H9 (cell line): ENCODE measurements around the gene ZMIZ1. TPM values are rescaled to one million over a fixed set of nuclear protein-coding genes. Genes with fewer than 3 reads are reported as not detected.

Source experiments
- DNase-seq: peaks from one replicate; pipeline ENCODE4 v3.0.0-alpha.2; 2017
- H2AFZ ChIP-seq: one replicate; pipeline ENCODE4 v1.6.1; 2013; ENCODE audit warnings: mild to moderate bottlenecking, low read length, control low read depth, moderate library complexity
- H2AK5ac ChIP-seq: 2 replicates; pipeline ENCODE4 v1.6.1; 2013; ENCODE audit warnings: low read length, control low read depth, mixed read lengths; ENCODE audit not compliant: insufficient read length
- H2BK120ac ChIP-seq: one replicate; pipeline ENCODE4 v1.6.1; 2013; ENCODE audit warnings: low read depth, mild to moderate bottlenecking, low read length, control low read depth, inconsistent platforms; ENCODE audit not compliant: poor library complexity, severe bottlenecking
- H2BK12ac ChIP-seq: 2 replicates; pipeline ENCODE4 v1.6.1; 2013; ENCODE audit warnings: low read length, control low read depth, mixed read lengths, low read depth; ENCODE audit not compliant: insufficient read length
- H2BK15ac ChIP-seq: 2 replicates; pipeline ENCODE4 v1.6.1; 2013; ENCODE audit warnings: low read depth, low read length, control low read depth
- H2BK20ac ChIP-seq: one replicate; pipeline ENCODE4 v1.6.1; 2013; ENCODE audit warnings: low read depth, mild to moderate bottlenecking, low read length, control low read depth, inconsistent platforms; ENCODE audit not compliant: poor library complexity, severe bottlenecking
- H2BK5ac ChIP-seq: 2 replicates; pipeline ENCODE4 v1.6.1; 2013; ENCODE audit warnings: low read length, control low read depth, mixed read lengths; ENCODE audit not compliant: insufficient read length
- H3K14ac ChIP-seq: 2 replicates; pipeline ENCODE4 v1.6.1; 2013; ENCODE audit warnings: low read length, control low read depth; ENCODE audit not compliant: insufficient read depth
- H3K18ac ChIP-seq: 2 replicates; pipeline ENCODE4 v1.6.1; 2013; ENCODE audit warnings: low read depth, mild to moderate bottlenecking, mixed read lengths, low read length, control low read depth; ENCODE audit not compliant: insufficient read length
- H3K23ac ChIP-seq: 2 replicates; pipeline ENCODE4 v1.6.1; 2013; ENCODE audit warnings: low read length, control low read depth, mixed read lengths, low read depth; ENCODE audit not compliant: insufficient read length
- H3K23me2 ChIP-seq: 2 replicates; pipeline ENCODE4 v1.6.1; 2013; ENCODE audit warnings: low read depth, mild to moderate bottlenecking, mixed read lengths, low read length, control low read depth; ENCODE audit not compliant: insufficient read length, poor library complexity, severe bottlenecking
- H3K27ac ChIP-seq: 2 replicates; pipeline ENCODE4 v1.5.1; 2013; ENCODE audit warnings: low read length, control low read depth, mixed read lengths, low read depth; ENCODE audit not compliant: insufficient read length
- H3K27me3 ChIP-seq: 2 replicates; pipeline ENCODE4 v1.6.1; 2013; ENCODE audit warnings: low read length, control low read depth, inconsistent platforms; ENCODE audit not compliant: insufficient read depth
- H3K4ac ChIP-seq: 2 replicates; pipeline ENCODE4 v1.6.1; 2013; ENCODE audit warnings: low read depth, mild to moderate bottlenecking, control low read depth, inconsistent platforms, low read length, moderate library complexity
- H3K4me1 ChIP-seq: 2 replicates; pipeline ENCODE4 v1.6.1; 2013; ENCODE audit warnings: low read length, control low read depth, inconsistent platforms; ENCODE audit not compliant: insufficient read depth
- H3K4me2 ChIP-seq: 2 replicates; pipeline ENCODE4 v1.6.1; 2013; ENCODE audit warnings: low read length, control low read depth, mixed read lengths; ENCODE audit not compliant: insufficient read length, insufficient read depth
- H3K56ac ChIP-seq: 2 replicates; pipeline ENCODE4 v1.6.1; 2013; ENCODE audit warnings: low read depth, mild to moderate bottlenecking, mixed read lengths, low read length, control low read depth; ENCODE audit not compliant: insufficient read length
- H3K79me1 ChIP-seq: 2 replicates; pipeline ENCODE4 v1.6.1; 2013; ENCODE audit warnings: low read depth, mild to moderate bottlenecking, moderate library complexity, low read length, control low read depth, inconsistent platforms; ENCODE audit not compliant: insufficient read depth, poor library complexity, severe bottlenecking
- H3K79me2 ChIP-seq: 2 replicates; pipeline ENCODE4 v1.6.1; 2013; ENCODE audit warnings: low read length, control low read depth, inconsistent platforms; ENCODE audit not compliant: insufficient read depth
- H3K9ac ChIP-seq: 2 replicates; pipeline ENCODE4 v1.6.1; 2013; ENCODE audit warnings: low read length, control low read depth, mixed read lengths; ENCODE audit not compliant: insufficient read length; ENCODE audit errors: extremely low read depth
- H3K9me3 ChIP-seq: one replicate; pipeline ENCODE4 v1.6.1; 2013; ENCODE audit warnings: low read depth, low read length, inconsistent platforms; ENCODE audit not compliant: control insufficient read depth
- H3T11ph ChIP-seq: one replicate; pipeline ENCODE4 v1.6.1; 2013; ENCODE audit warnings: mild to moderate bottlenecking, low read length, control low read depth, inconsistent platforms
- H4K20me1 ChIP-seq: one replicate; pipeline ENCODE4 v1.6.1; 2013; ENCODE audit not compliant: control insufficient read depth, insufficient read length, insufficient read depth
- H4K5ac ChIP-seq: 2 replicates; pipeline ENCODE4 v1.6.1; 2013; ENCODE audit warnings: low read depth, mild to moderate bottlenecking, mixed read lengths, low read length, control low read depth; ENCODE audit not compliant: insufficient read length
- H4K8ac ChIP-seq: replicated peaks from 2 replicates; pipeline ENCODE4 v1.6.1; 2013; ENCODE audit warnings: low read length, control low read depth, mixed read lengths, low read depth; ENCODE audit not compliant: insufficient read length
- H4K91ac ChIP-seq: 2 replicates; pipeline ENCODE4 v1.6.1; 2013; ENCODE audit warnings: low read depth, mild to moderate bottlenecking, moderate library complexity, mixed read lengths, low read length, control low read depth; ENCODE audit not compliant: insufficient read length
- H3K27ac Mint-ChIP-seq, 3 experiments: 2 replicates in 2 of 3; 3 replicates in 1 of 3; pipeline ENCODE4 v1.8.0; 2020 to 2021; ENCODE audit warnings: mixed read lengths in 3 of 3, mild to moderate bottlenecking in 1 of 3, moderate library complexity in 1 of 3
- H3K27me3 Mint-ChIP-seq: 2 replicates; pipeline ENCODE4 v1.8.0; 2021; ENCODE audit warnings: low read depth, mild to moderate bottlenecking, moderate library complexity, mixed read lengths
- H3K36me3 Mint-ChIP-seq, 3 experiments: 2 replicates in 2 of 3; 3 replicates in 1 of 3; pipeline ENCODE4 v1.8.0; 2020 to 2021; ENCODE audit warnings: low read depth in 3 of 3, mixed read lengths in 3 of 3; ENCODE audit not compliant: insufficient read depth in 1 of 3
- H3K4me1 Mint-ChIP-seq, 2 experiments: 2 replicates each; pipeline ENCODE4 v1.8.0; 2020; ENCODE audit warnings: mixed read lengths in 2 of 2
- H3K4me3 Mint-ChIP-seq, 2 experiments: 2 replicates in 1 of 2; 3 replicates in 1 of 2; pipeline ENCODE4 v1.8.0; 2020 to 2021; ENCODE audit warnings: mild to moderate bottlenecking in 2 of 2, mixed read lengths in 2 of 2, moderate library complexity in 1 of 2
- H3K9me3 Mint-ChIP-seq, 2 experiments: 2 replicates in 1 of 2; 3 replicates in 1 of 2; pipeline ENCODE4 v1.8.0; 2020; ENCODE audit warnings: mild to moderate bottlenecking in 2 of 2, mixed read lengths in 2 of 2, moderate library complexity in 1 of 2
- WGBS: extraction: QIAGEN DNeasy Blood & Tissue Kit; methylation state at CpG from one replicate; pipeline ENCODE4 v1.1.7; 2013; ENCODE audit warnings: missing lambda C conversion rate, low lambda C conversion rate, mixed read lengths; ENCODE audit not compliant: insufficient read length; ENCODE audit errors: extremely low coverage; 5-methylcytosine and 5-hydroxymethylcytosine counted together
- total RNA-seq: library from RNA; stranded (reverse); gene quantifications from 2 replicates; pipeline ENCODE4 v1.2.1, GENCODE V29; 2021
- TF ChIP-seq, protein P1 (sequence below): fragments of 200-600 bp; sonication (generic); conservative IDR thresholded peaks from 3 replicates; pipeline ENCODE4 v1.8.0; 2021; ENCODE audit warnings: antibody characterized with exemption, mild to moderate bottlenecking

Gene ZMIZ1
- total RNA-seq, 1 experiment from 2014 or later = 36.9 TPM

GRCh38 chr10:79185067-79185774 is 116.5 kb downstream of the ZMIZ1 start:
- H4K8ac ChIP-seq = no peak overlapping the region
- H3K4ac ChIP-seq = no peak overlapping the region
- no peaks in the 10 kb centered on the region for H3K27me3 Mint-ChIP-seq
- H3K4me2 ChIP-seq = no peak overlapping the region
- H3K27ac ChIP-seq = no peak overlapping the region
- no peak overlapping the region for H2AFZ ChIP-seq
- H2BK20ac ChIP-seq = no peak overlapping the region
- H2AK5ac ChIP-seq = no peak overlapping the region
- no peak overlapping the region for H2BK120ac ChIP-seq
- no peak overlapping the region for H4K91ac ChIP-seq
- H3K18ac ChIP-seq = no peak overlapping the region
- H3K4me1 ChIP-seq = peaks cover 5% of the 10 kb centered on the region; the same call in 1 of the 2 replicates
- H3K23me2 ChIP-seq = no peaks in the 10 kb centered on the region
- H3K14ac ChIP-seq = no peak overlapping the region; the same call in 1 of the 2 replicates
- DNase-seq = no peak
- H3K56ac ChIP-seq = no peak overlapping the region
- H3K9ac ChIP-seq = no peak overlapping the region
- H3K23ac ChIP-seq = no peak overlapping the region
- TF ChIP-seq, protein P1, sequence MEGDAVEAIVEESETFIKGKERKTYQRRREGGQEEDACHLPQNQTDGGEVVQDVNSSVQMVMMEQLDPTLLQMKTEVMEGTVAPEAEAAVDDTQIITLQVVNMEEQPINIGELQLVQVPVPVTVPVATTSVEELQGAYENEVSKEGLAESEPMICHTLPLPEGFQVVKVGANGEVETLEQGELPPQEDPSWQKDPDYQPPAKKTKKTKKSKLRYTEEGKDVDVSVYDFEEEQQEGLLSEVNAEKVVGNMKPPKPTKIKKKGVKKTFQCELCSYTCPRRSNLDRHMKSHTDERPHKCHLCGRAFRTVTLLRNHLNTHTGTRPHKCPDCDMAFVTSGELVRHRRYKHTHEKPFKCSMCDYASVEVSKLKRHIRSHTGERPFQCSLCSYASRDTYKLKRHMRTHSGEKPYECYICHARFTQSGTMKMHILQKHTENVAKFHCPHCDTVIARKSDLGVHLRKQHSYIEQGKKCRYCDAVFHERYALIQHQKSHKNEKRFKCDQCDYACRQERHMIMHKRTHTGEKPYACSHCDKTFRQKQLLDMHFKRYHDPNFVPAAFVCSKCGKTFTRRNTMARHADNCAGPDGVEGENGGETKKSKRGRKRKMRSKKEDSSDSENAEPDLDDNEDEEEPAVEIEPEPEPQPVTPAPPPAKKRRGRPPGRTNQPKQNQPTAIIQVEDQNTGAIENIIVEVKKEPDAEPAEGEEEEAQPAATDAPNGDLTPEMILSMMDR = no peak
- H3K4me1 Mint-ChIP-seq = peaks cover 38 to 65% of the 10 kb centered on the region in 2 experiments
- no CpG with 5 or more reads among the region's 12 CpGs for WGBS
- H3K4me3 Mint-ChIP-seq = no peak overlapping the region
- H2BK15ac ChIP-seq = no peak overlapping the region
- peak overlapping the region in 2 of 3 experiments; percentile 66 to 94; a peak in 5 of 7 replicates for H3K27ac Mint-ChIP-seq
- no peak overlapping the region for H2BK12ac ChIP-seq
- no peaks in the 10 kb centered on the region for H3K9me3 ChIP-seq
- no peak overlapping the region for H3T11ph ChIP-seq
- no peaks in the 10 kb centered on the region for H3K79me1 ChIP-seq
- H3K27me3 ChIP-seq = no peaks in the 10 kb centered on the region
- H4K5ac ChIP-seq = no peak overlapping the region
- H3K79me2 ChIP-seq = no peaks in the 10 kb centered on the region
- H4K20me1 ChIP-seq = peaks cover 2% of the 10 kb centered on the region
- no peaks in the 10 kb centered on the region for H3K9me3 Mint-ChIP-seq
- peaks cover 0 to 7% (median 2%) of the 10 kb centered on the region in 3 experiments; a peak in 4 of 7 replicates for H3K36me3 Mint-ChIP-seq
- H2BK5ac ChIP-seq = no peak overlapping the region
